K562 (cell line): ENCODE results near the gene RPEL1. TPM values are rescaled to one million over a fixed set of nuclear protein-coding genes. Genes with fewer than 3 reads are reported as not detected.
"Not testable (repeated sequence)": the region's sequence is repeated elsewhere in the genome, so short reads cannot be mapped to it uniquely, and the experiment has no call there.

Experiments used
- ATAC-seq: fragments of 200-7000 bp; cut with Tn5 transposase; 3 replicates; pipeline ENCODE4 v1.9.1; 2020; ENCODE audit warnings: moderate library complexity
- BruUV-seq: library from RNA; stranded (reverse); fragments of 400-500 nt; replicated peaks from 2 replicates; lab custom pipeline; 2021; lab: Mats Ljungman, UMichigan
- CTCF ChIA-PET: fragments of 300-600 bp; formaldehyde crosslinking; extraction: SDS; loops from one replicate; lab custom pipeline; 2021; ENCODE audit warnings: low intra/inter-chr PET ratio; lab: Yijun Ruan, JAX
- POLR2A ChIA-PET: fragments of 300-600, 350-650 bp; sonication (Branson Sonifier 250); formaldehyde crosslinking; extraction: SDS; loops from one replicate; lab custom pipeline; 2021; ENCODE audit warnings: antibody characterized with exemption, inconsistent platforms; lab: Yijun Ruan, JAX
- DNase-seq, 4 experiments: peaks; one replicate each; pipeline versions ENCODE4 v3.0.0 to v3.0.0-alpha.2; 2011 to 2018; ENCODE audit warnings: low spot score in 3 of 4, mixed read lengths in 3 of 4; ENCODE audit errors: extremely low read depth in 1 of 4
- FAIRE-seq: peaks from 2 replicates; lab custom pipeline; 2011; peaks lifted over from hg19 to GRCh38; lab: Jason Lieb, UNC
- H2AFZ ChIP-seq: 2 replicates; pipeline ENCODE4 v1.6.0; 2011; ENCODE audit warnings: low read depth, low read length, control low read depth, inconsistent platforms
- H3K27ac ChIP-seq: fragments of 200-600 bp; 3 replicates; pipeline ENCODE4 v1.8.0; 2011; ENCODE audit warnings: low read depth, mild to moderate bottlenecking, control low read depth, inconsistent platforms, low read length, moderate library complexity, mixed read lengths; ENCODE audit errors: extremely low read depth
- H3K27me3 ChIP-seq, 2 experiments: fragments of 300-600 bp in 1 of 2; 2 replicates in 1 of 2; 3 replicates in 1 of 2; pipeline versions ENCODE4 v1.6.0 to v1.8.0; 2011; ENCODE audit warnings: inconsistent platforms in 2 of 2, low read length in 2 of 2, mild to moderate bottlenecking in 1 of 2, mixed read lengths in 1 of 2, moderate library complexity in 1 of 2; ENCODE audit not compliant: control insufficient read depth in 2 of 2, insufficient read depth in 2 of 2
- H3K36me3 ChIP-seq: fragments of 300-600 bp; 3 replicates; pipeline ENCODE4 v1.8.0; 2011; ENCODE audit warnings: mild to moderate bottlenecking, low read length, inconsistent platforms; ENCODE audit not compliant: control insufficient read depth, insufficient read depth
- H3K4me1 ChIP-seq, 2 experiments: fragments of 200-600 bp in 1 of 2; replicated peaks in 1 of 2; 2 replicates in 1 of 2; 3 replicates in 1 of 2; pipeline versions ENCODE4 v1.5.1 to v1.8.0; 2011; ENCODE audit warnings: inconsistent platforms in 2 of 2, low read length in 2 of 2, mild to moderate bottlenecking in 1 of 2, mixed read lengths in 1 of 2, moderate library complexity in 1 of 2; ENCODE audit not compliant: control insufficient read depth in 2 of 2, insufficient read depth in 2 of 2
- H3K4me2 ChIP-seq: 2 replicates; pipeline ENCODE4 v1.6.1; 2011; ENCODE audit warnings: low read length, control low read depth, inconsistent platforms, mixed read lengths; ENCODE audit not compliant: insufficient read depth
- H3K4me3 ChIP-seq: fragments of 200-600 bp; sonication (generic), shearing (Covaris generic); 2 replicates; pipeline ENCODE4 v1.5.1; 2016; ENCODE audit warnings: control low read depth, inconsistent platforms
- H3K79me2 ChIP-seq: fragments of 200-600 bp; 3 replicates; pipeline ENCODE4 v1.8.0; 2011; ENCODE audit warnings: low read length, inconsistent platforms; ENCODE audit not compliant: control insufficient read depth, insufficient read depth
- H3K9ac ChIP-seq, 2 experiments: 2 replicates each; pipeline versions ENCODE4 v1.6.0 to v1.6.1; 2011; ENCODE audit warnings: low read depth in 2 of 2, low read length in 2 of 2, control low read depth in 1 of 2, inconsistent platforms in 1 of 2, mild to moderate bottlenecking in 1 of 2, mixed read lengths in 1 of 2; ENCODE audit not compliant: insufficient read depth in 1 of 2
- H3K9me1 ChIP-seq: one replicate; pipeline ENCODE4 v1.6.0; 2011; ENCODE audit warnings: inconsistent platforms, mild to moderate bottlenecking, low read length, moderate library complexity; ENCODE audit not compliant: control insufficient read depth, insufficient read depth
- H3K9me3 ChIP-seq: replicated peaks from 2 replicates; pipeline ENCODE4 v1.5.1; 2011; ENCODE audit warnings: low read depth, low read length, inconsistent platforms; ENCODE audit not compliant: control insufficient read depth, insufficient read depth
- H4K20me1 ChIP-seq: replicated peaks from 2 replicates; pipeline ENCODE4 v1.6.1; 2011; ENCODE audit warnings: low read length, inconsistent platforms, mixed read lengths; ENCODE audit not compliant: control insufficient read depth, insufficient read depth
- ARID1B ChIP-seq: fragments of 450-650 bp; IDR thresholded peaks from 2 replicates; pipeline ENCODE4 v1.6.1; 2016; ENCODE audit warnings: antibody characterized with exemption, mild to moderate bottlenecking, inconsistent platforms
- CREB1 ChIP-seq, 2 experiments: sonication (generic) in 1 of 2; formaldehyde crosslinking in 1 of 2; IDR thresholded peaks; 2 replicates each; pipeline versions ENCODE4 v1.6.1 to v1.8.0; 2012 to 2022; ENCODE audit warnings: inconsistent platforms in 1 of 2, mild to moderate bottlenecking in 1 of 2, missing genetic modification reagents in 1 of 2, moderate library complexity in 1 of 2
- DACH1 ChIP-seq: fragments of 450-650 bp; IDR thresholded peaks from 2 replicates; pipeline ENCODE4 v1.6.1; 2018; ENCODE audit not compliant: partially characterized antibody
- HES1 ChIP-seq: fragments of 450-650 bp; IDR thresholded peaks from 2 replicates; pipeline ENCODE4 v1.6.1; 2016; ENCODE audit warnings: low read depth, mild to moderate bottlenecking, moderate library complexity
- KDM2B ChIP-seq: fragments of 250-450 bp; sonication (Bioruptor Pico); IDR thresholded peaks from 2 replicates; pipeline ENCODE4 v1.8.0; 2021; ENCODE audit warnings: mild to moderate bottlenecking, moderate library complexity
- MAFK ChIP-seq: IDR thresholded peaks from 2 replicates; pipeline ENCODE4 v1.6.1; 2011; ENCODE audit warnings: low read length, improper control_type of control experiment
- NELFE ChIP-seq: IDR thresholded peaks from 2 replicates; pipeline ENCODE4 v1.6.1; 2011; ENCODE audit warnings: mild to moderate bottlenecking; ENCODE audit not compliant: insufficient read depth, insufficient read length
- RBFOX2 ChIP-seq: fragments of 200-400 bp; formaldehyde crosslinking; IDR thresholded peaks from 2 replicates; pipeline ENCODE4 v1.6.1; 2017; ENCODE audit warnings: low read depth, mild to moderate bottlenecking, low read length, moderate library complexity
- TSHZ1 ChIP-seq: fragments of 250-450 bp; sonication (Bioruptor Pico); IDR thresholded peaks from 2 replicates; pipeline ENCODE4 v1.4.0; 2020; ENCODE audit warnings: mild to moderate bottlenecking, moderate library complexity
- ZBTB8A ChIP-seq: fragments of 450-650 bp; IDR thresholded peaks from 2 replicates; pipeline ENCODE4 v1.6.1; 2018; ENCODE audit warnings: mild to moderate bottlenecking, moderate library complexity; ENCODE audit not compliant: partially characterized antibody
- ZNF263 ChIP-seq: sonication (generic); formaldehyde crosslinking; IDR thresholded peaks from 2 replicates; pipeline ENCODE4 v1.8.0; 2022; ENCODE audit warnings: mild to moderate bottlenecking, missing genetic modification reagents, borderline replicate concordance
- ZNF77 ChIP-seq: fragments of 250-450 bp; sonication (Bioruptor Pico); IDR thresholded peaks from 2 replicates; pipeline ENCODE4 v1.5.0; 2020
- ZNF785 ChIP-seq: fragments of 250-450 bp; sonication (Bioruptor Pico); IDR thresholded peaks from 2 replicates; pipeline ENCODE4 v1.4.0; 2020; ENCODE audit warnings: mild to moderate bottlenecking
- WGBS: fragments of 100-300 bp; shearing (Covaris generic); methylation state at CpG from one replicate; pipeline ENCODE4 v1.1.6; 2016; ENCODE audit warnings: low coverage, mixed read lengths; ENCODE audit not compliant: insufficient coverage; ENCODE audit errors: missing lambda C conversion rate; 5-methylcytosine and 5-hydroxymethylcytosine counted together
- in situ Hi-C: fragments of 300-500 bp; cut with MboI; formaldehyde crosslinking; loops from 4 replicates; pipeline ENCODE4 v1.15.0; 2018; ENCODE audit warnings: inconsistent platforms, mixed read lengths
- intact Hi-C: fragments of 100-400 bp; cut with micrococcal nuclease; formaldehyde crosslinking; loops from 2 replicates; pipeline ENCODE4 v1.14.2; 2022
- polyA plus RNA-seq, 8 experiments: library from polyadenylated mRNA; depleted of rRNA in 4 of 8; stranded (reverse) in 5 of 8; unstranded in 3 of 8; fragments of >200 nt; fragmentation: Nextera tagmentation in 2 of 8; fragmentation: Illumina TruSeq in 1 of 8; extraction: Ambion mirVana in 2 of 8; extraction: Trizol in 1 of 8; gene quantifications; 2 replicates each; pipeline versions ENCODE4 v1.2.1 to v1.2.3, GENCODE V29; 2011 to 2014; ENCODE audit warnings: inconsistent platforms in 1 of 8, missing spikeins in 1 of 8
- total RNA-seq, 7 experiments: library from RNA; depleted of rRNA in 6 of 7; stranded (reverse); fragments of >200 nt in 6 of 7; fragmentation: Illumina TruSeq in 2 of 7; extraction: Trizol in 2 of 7; gene quantifications; 2 replicates each; pipeline versions ENCODE4 v1.2.1 to v1.2.3, GENCODE V29; 2011 to 2021; ENCODE audit warnings: low replicate concordance in 1 of 7

RPEL1 gene
- total and polyA plus RNA-seq, 9 of the 15 experiments (the other 6 are each of a cell fraction or from before 2014, with no cell fraction given): 0.04 to 0.15 (median 0.07) TPM; not detected in 4

GRCh38 chr10:103206715-103207114 is 39.0 kb upstream of the RPEL1 start:
- H3K4me2 ChIP-seq, H3K36me3 ChIP-seq, POLR2A ChIA-PET, ATAC-seq, H4K20me1 ChIP-seq, H3K9me1 ChIP-seq, H3K79me2 ChIP-seq, CTCF ChIA-PET, DNase-seq, H3K27me3 ChIP-seq, FAIRE-seq, H3K9me3 ChIP-seq, H3K9ac ChIP-seq, H3K27ac ChIP-seq, BruUV-seq, H3K4me3 ChIP-seq, in situ Hi-C loops, H3K4me1 ChIP-seq, H2AFZ ChIP-seq, intact Hi-C loops: not testable (repeated sequence)
- peak; percentile 29 for TF ChIP-seq ARID1B
- peak; percentile 52; the same call in 1 of the 2 replicates for TF ChIP-seq ZNF263 (CRISPR knock-in tag)
- WGBS: 5% methylated on average over 3 of the region's 3 CpGs

- intact Hi-C loops: no loop called here
- Histone ChIP-seq H4K20me1 (no peaks in the 10 kb centered on the region), H3K4me3 (no peak overlapping the region), H3K9me3 (no peaks in the 10 kb centered on the region), H3K27me3 (no peaks in the 10 kb centered on the region), H3K36me3 (no peaks in the 10 kb centered on the region), H3K9ac (no peak overlapping the region), H3K27ac (no peak overlapping the region), H3K4me2 (no peak overlapping the region), H3K9me1 (no peaks in the 10 kb centered on the region), H2AFZ (no peak overlapping the region), H3K79me2 (no peaks in the 10 kb centered on the region), H3K4me1 (no peaks in the 10 kb centered on the region; a peak in 1 of 5 replicates)
- no peak for DNase-seq
- no peak for ATAC-seq
- ChIA-PET CTCF (no interaction called here), POLR2A (no interaction called here)
- no peak for FAIRE-seq
- in situ Hi-C loops: no loop called here
- no TSS peak for BruUV-seq
- WGBS: 14% methylated on average over 2 of the region's 2 CpGs
- no peak for TF ChIP-seq HES1
- TF ChIP-seq KDM2B (CRISPR knock-in tag): no peak
- no peak for TF ChIP-seq CREB1 (IDR thresholded peaks at IDR 0.05)
- TF ChIP-seq CREB1 (CRISPR knock-in tag; IDR thresholded peaks at IDR 0.05): no peak
- TF ChIP-seq DACH1: no peak
- TF ChIP-seq ZNF785 (CRISPR knock-in tag): no peak
- no peak for TF ChIP-seq ZBTB8A
- no peak for TF ChIP-seq ZNF77
- no peak for TF ChIP-seq MAFK
- no peak for TF ChIP-seq RBFOX2
- TF ChIP-seq TSHZ1 (CRISPR knock-in tag): no peak
- TF ChIP-seq NELFE: no peak
These were observed 38.5 kb upstream of the RPEL1 start for GRCh38 chr10:103207141-103207540.
